GM12878 (cell line): ENCODE results near the gene SLC27A5. TPM values are rescaled to one million over a fixed set of nuclear protein-coding genes. Genes with fewer than 3 reads are reported as not detected.

Source experiments
- ATAC-seq: fragments of 200-7000 bp; cut with Tn5 transposase; 3 replicates; pipeline ENCODE4 v1.9.1; 2020; ENCODE audit warnings: mild to moderate bottlenecking, moderate library complexity
- BruUV-seq: library from RNA; stranded (reverse); fragments of 400-500 nt; replicated peaks from 2 replicates; lab custom pipeline; 2021; lab: Mats Ljungman, UMichigan
- CTCF ChIA-PET: fragments of 300-600 bp; sonication (Branson Sonifier 250); formaldehyde crosslinking; extraction: SDS; loops from one replicate; lab custom pipeline; 2021; ENCODE audit warnings: inconsistent platforms; lab: Yijun Ruan, JAX
- POLR2A ChIA-PET: fragments of 350-600 bp; formaldehyde crosslinking; extraction: SDS; loops from one replicate; lab custom pipeline; 2021; ENCODE audit warnings: inconsistent platforms; lab: Charles Lee
- RAD21 ChIA-PET: fragments of 300-600 bp; sonication (Branson Sonifier 250); formaldehyde crosslinking; loops from one replicate; lab custom pipeline; 2023; ENCODE audit warnings: antibody characterized with exemption; ENCODE audit not compliant: unreplicated experiment; lab: Charles Lee
- SMC1A ChIA-PET: fragments of 300-600 bp; sonication (Branson Sonifier 250); formaldehyde crosslinking; loops from one replicate; lab custom pipeline; 2023; ENCODE audit not compliant: unreplicated experiment, uncharacterized antibody; lab: Charles Lee
- DNase-seq: peaks from one replicate; pipeline ENCODE4 v3.0.0-alpha.2; 2011; ENCODE audit warnings: low read depth, low spot score
- FAIRE-seq: peaks from 3 replicates; lab custom pipeline; 2011; peaks lifted over from hg19 to GRCh38; lab: Jason Lieb, UNC
- H2AFZ ChIP-seq: 2 replicates; pipeline ENCODE4 v1.6.0; 2011; ENCODE audit warnings: low read depth, low read length, control low read depth; ENCODE audit not compliant: control insufficient read depth
- H3K27ac ChIP-seq: 2 replicates; pipeline ENCODE4 v1.5.1; 2011; ENCODE audit warnings: control low read depth; ENCODE audit not compliant: control insufficient read depth, insufficient read depth
- H3K27me3 ChIP-seq, 2 experiments: replicated peaks in 1 of 2; 2 replicates each; pipeline versions ENCODE4 v1.6.0 to v1.6.1; 2011; ENCODE audit warnings: low read length in 1 of 2; ENCODE audit not compliant: control insufficient read depth in 2 of 2, insufficient read depth in 2 of 2
- H3K36me3 ChIP-seq, 2 experiments: 2 replicates each; pipeline ENCODE4 v1.5.1; 2011; ENCODE audit warnings: low read length in 1 of 2; ENCODE audit not compliant: control insufficient read depth in 2 of 2, insufficient read depth in 2 of 2
- H3K4me1 ChIP-seq: 2 replicates; pipeline ENCODE4 v1.6.1; 2011; ENCODE audit warnings: mild to moderate bottlenecking, low read length, moderate library complexity, mixed read lengths; ENCODE audit not compliant: control insufficient read depth, insufficient read depth
- H3K4me2 ChIP-seq: 2 replicates; pipeline ENCODE4 v1.6.0; 2011; ENCODE audit warnings: control low read depth; ENCODE audit not compliant: control insufficient read depth, insufficient read depth
- H3K4me3 ChIP-seq: fragments of 200-600 bp; sonication (generic); 2 replicates; pipeline ENCODE4 v1.5.1; 2016
- H3K79me2 ChIP-seq: 2 replicates; pipeline ENCODE4 v1.6.0; 2011; ENCODE audit warnings: low read length; ENCODE audit not compliant: control insufficient read depth, insufficient read depth
- H3K9ac ChIP-seq: 2 replicates; pipeline ENCODE4 v1.8.0; 2011; ENCODE audit warnings: low read length, control low read depth, mixed read lengths; ENCODE audit not compliant: control insufficient read depth, insufficient read depth
- H3K9me3 ChIP-seq: replicated peaks from 3 replicates; pipeline ENCODE4 v1.5.1; 2011; ENCODE audit warnings: mild to moderate bottlenecking, low read length; ENCODE audit not compliant: control insufficient read depth, insufficient read depth
- H4K20me1 ChIP-seq: 2 replicates; pipeline ENCODE4 v1.6.0; 2011; ENCODE audit not compliant: control insufficient read depth, insufficient read depth
- IRF5 ChIP-seq: fragments of 450-650 bp; IDR thresholded peaks from 2 replicates; pipeline ENCODE4 v1.6.1; 2017; ENCODE audit warnings: borderline replicate concordance
- MLLT1 ChIP-seq: fragments of 450-650 bp; IDR thresholded peaks from 2 replicates; pipeline ENCODE4 v1.6.1; 2016; ENCODE audit warnings: mild to moderate bottlenecking
- MYB ChIP-seq: fragments of 150-350 bp; IDR thresholded peaks from 2 replicates; pipeline ENCODE4 v1.6.1; 2014; ENCODE audit warnings: mild to moderate bottlenecking, low read depth, low read length, borderline replicate concordance
- POLR2AphosphoS2 ChIP-seq: IDR thresholded peaks from 2 replicates; pipeline ENCODE4 v1.6.1; 2011; ENCODE audit warnings: low read depth, mild to moderate bottlenecking, low read length, improper control_type of control experiment, moderate library complexity
- WGBS: methylation state at CpG from one replicate; pipeline ENCODE4 v1.1.6; 2016; ENCODE audit warnings: low lambda C conversion rate; ENCODE audit not compliant: insufficient replicate concordance, insufficient coverage; ENCODE audit errors: missing lambda C conversion rate; 5-methylcytosine and 5-hydroxymethylcytosine counted together
- in situ Hi-C: fragments of 300-500 bp; cut with MboI; formaldehyde crosslinking; loops from 9 replicates; pipeline ENCODE4 v1.14.3; 2018; ENCODE audit warnings: mixed read lengths
- intact Hi-C: fragments of 100-400 bp; cut with micrococcal nuclease; formaldehyde crosslinking; loops from one replicate; pipeline ENCODE4 v1.14.2; 2022; ENCODE audit not compliant: unreplicated experiment
- polyA plus RNA-seq, 11 experiments: library from polyadenylated mRNA; depleted of rRNA in 4 of 11; unstranded in 6 of 11; stranded (reverse) in 5 of 11; fragments of >200 nt; fragmentation: Nextera tagmentation in 4 of 11; fragmentation: Illumina TruSeq in 1 of 11; extraction: Ambion mirVana in 4 of 11; extraction: Trizol in 1 of 11; gene quantifications; 1 replicate in 1 of 11; 2 replicates in 10 of 11; pipeline versions ENCODE4 v1.2.1 to v1.2.3, GENCODE V29; 2011 to 2016; ENCODE audit warnings: inconsistent platforms in 2 of 11, missing spikeins in 2 of 11, low read depth in 1 of 11
- total RNA-seq, 4 experiments: library from RNA; depleted of rRNA in 3 of 4; stranded (reverse); fragments of >200 nt in 3 of 4; fragmentation: Illumina TruSeq in 1 of 4; extraction: Trizol in 1 of 4; gene quantifications; 2 replicates each; pipeline versions ENCODE4 v1.2.1 to v1.2.3, GENCODE V29; 2013 to 2021
- TF ChIP-seq, protein P1 (sequence below): fragments of 150-350 bp; IDR thresholded peaks from 2 replicates; pipeline ENCODE4 v1.6.1; 2016; ENCODE audit warnings: low read depth, low read length
- TF ChIP-seq, protein P2 (sequence below): IDR thresholded peaks from 2 replicates; pipeline ENCODE4 v1.6.1; 2011; ENCODE audit warnings: low read depth, low read length, improper control_type of control experiment, borderline replicate concordance

The SLC27A5 gene
- total and polyA plus RNA-seq, 10 of the 15 experiments (the other 5 are each of a cell fraction or from before 2014, with no cell fraction given): 21.2 to 127 (median 31.8) TPM

DNA sequence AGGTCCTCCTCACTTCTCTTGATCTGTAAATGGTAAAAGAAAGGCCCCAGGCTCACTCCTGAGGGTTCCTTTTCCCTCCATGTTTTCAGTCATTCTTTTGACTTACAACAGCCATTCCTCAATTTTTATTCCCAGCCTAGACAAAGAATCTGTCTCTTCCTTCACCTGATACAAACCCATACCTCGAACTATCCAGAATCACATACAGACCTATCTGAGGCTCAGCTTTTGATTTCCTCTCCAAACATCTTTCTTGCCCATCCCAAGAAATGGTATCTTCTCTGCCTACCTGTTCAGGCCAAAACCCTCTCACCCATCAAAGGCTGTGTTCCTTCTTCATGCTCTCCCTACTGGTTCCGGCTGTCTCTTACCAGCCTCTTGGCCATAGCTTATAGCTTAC, 40.9 kb upstream of the SLC27A5 start:
- FAIRE-seq: no peak
- Histone ChIP-seq H3K9ac (no peak overlapping the region), H4K20me1 (no peaks in the 10 kb centered on the region; the same call in none of the 2 replicates), H3K27ac (no peak overlapping the region), H3K4me3 (no peak overlapping the region)
- DNase-seq: no peak
- POLR2A ChIA-PET: interaction anchor here (0.6 to 0.8 kb wide), 2 partner anchors 22 to 31 kb away, joined by 4 to 6 read pairs; no protein-coding TSS in a partner anchor
- TF ChIP-seq MYB: no peak
- TF ChIP-seq, all 136 proteins: peak for 0
- no peak for ATAC-seq
- BruUV-seq: no TSS peak
- Histone ChIP-seq H3K79me2 (peaks cover 43% of the 10 kb centered on the region), H3K27me3 (no peaks in the 10 kb centered on the region), H3K9me3 (no peaks in the 10 kb centered on the region), H3K36me3 (peaks cover 26 to 48% of the 10 kb centered on the region in 2 experiments; a peak in 3 of 4 replicates), H2AFZ (no peak overlapping the region), H3K4me1 (peaks cover 28% of the 10 kb centered on the region), H3K4me2 (no peak overlapping the region)
- in situ Hi-C loops: no loop called here
- ChIA-PET RAD21 (no interaction called here), SMC1A (interaction anchor here (1.0 kb wide), 1 partner anchor 9 kb away, joined by 3 read pairs; the partner anchor contains the start of gene TRIM28), CTCF (interaction anchor here (3.9 kb wide), 1 partner anchor 32 kb away, joined by 37 read pairs; the partner anchor contains the start of gene ZBTB45)
- intact Hi-C loops: no loop called here
- WGBS: 50% methylated on average over 2 of the region's 2 CpGs

DNA sequence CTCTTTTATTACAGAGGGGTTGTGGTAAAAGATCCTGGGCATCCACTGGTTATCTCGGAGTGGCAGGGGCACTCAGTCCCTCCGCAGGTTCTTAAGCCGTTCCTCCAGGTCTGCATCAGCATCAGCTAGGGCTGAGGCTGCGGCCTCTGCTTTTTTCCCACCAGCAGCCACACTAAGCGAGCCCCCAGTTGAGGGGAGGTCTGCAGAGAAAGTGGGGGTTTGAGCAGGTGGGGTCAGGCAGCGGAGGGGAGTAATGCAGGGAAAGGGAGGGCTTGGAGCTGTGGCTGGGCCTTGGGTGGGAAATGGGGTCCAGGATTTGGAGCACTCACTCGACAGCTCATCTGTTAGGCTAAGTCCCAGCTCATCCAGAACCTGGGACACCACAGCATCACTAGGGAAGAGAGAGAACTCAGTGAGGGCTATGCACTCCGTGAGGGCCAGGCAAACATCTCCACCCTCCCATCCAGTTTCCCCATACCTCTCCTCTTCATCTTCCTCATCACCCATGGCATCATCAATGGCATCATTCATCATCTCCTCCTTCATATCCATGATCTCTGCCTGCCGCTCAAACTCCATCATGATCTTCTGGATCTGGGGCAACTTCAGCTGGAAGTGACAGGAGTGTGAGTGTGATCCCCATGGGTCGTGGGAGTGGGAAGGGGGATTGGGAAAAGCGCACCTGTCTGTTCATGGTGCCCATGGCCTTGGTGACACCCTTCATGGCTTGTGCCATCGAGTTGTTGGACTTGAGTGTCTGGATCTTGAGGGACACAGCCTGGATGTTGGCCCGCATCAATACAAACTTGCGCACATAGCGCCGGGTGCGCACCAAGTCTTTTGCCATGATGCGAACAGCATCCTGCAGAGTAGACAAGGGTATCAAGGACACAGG, 40.0 kb upstream of the SLC27A5 start:
- in situ Hi-C loops: no loop called here
- ChIA-PET RAD21 (no interaction called here), POLR2A (no interaction called here)
- no peak for TF ChIP-seq IRF5
- TF ChIP-seq, protein P1, sequence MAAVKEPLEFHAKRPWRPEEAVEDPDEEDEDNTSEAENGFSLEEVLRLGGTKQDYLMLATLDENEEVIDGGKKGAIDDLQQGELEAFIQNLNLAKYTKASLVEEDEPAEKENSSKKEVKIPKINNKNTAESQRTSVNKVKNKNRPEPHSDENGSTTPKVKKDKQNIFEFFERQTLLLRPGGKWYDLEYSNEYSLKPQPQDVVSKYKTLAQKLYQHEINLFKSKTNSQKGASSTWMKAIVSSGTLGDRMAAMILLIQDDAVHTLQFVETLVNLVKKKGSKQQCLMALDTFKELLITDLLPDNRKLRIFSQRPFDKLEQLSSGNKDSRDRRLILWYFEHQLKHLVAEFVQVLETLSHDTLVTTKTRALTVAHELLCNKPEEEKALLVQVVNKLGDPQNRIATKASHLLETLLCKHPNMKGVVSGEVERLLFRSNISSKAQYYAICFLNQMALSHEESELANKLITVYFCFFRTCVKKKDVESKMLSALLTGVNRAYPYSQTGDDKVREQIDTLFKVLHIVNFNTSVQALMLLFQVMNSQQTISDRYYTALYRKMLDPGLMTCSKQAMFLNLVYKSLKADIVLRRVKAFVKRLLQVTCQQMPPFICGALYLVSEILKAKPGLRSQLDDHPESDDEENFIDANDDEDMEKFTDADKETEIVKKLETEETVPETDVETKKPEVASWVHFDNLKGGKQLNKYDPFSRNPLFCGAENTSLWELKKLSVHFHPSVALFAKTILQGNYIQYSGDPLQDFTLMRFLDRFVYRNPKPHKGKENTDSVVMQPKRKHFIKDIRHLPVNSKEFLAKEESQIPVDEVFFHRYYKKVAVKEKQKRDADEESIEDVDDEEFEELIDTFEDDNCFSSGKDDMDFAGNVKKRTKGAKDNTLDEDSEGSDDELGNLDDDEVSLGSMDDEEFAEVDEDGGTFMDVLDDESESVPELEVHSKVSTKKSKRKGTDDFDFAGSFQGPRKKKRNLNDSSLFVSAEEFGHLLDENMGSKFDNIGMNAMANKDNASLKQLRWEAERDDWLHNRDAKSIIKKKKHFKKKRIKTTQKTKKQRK: no peak
- TF ChIP-seq, protein P2, sequence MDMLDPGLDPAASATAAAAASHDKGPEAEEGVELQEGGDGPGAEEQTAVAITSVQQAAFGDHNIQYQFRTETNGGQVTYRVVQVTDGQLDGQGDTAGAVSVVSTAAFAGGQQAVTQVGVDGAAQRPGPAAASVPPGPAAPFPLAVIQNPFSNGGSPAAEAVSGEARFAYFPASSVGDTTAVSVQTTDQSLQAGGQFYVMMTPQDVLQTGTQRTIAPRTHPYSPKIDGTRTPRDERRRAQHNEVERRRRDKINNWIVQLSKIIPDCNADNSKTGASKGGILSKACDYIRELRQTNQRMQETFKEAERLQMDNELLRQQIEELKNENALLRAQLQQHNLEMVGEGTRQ: no peak
- peak; percentile 41; the same call in 1 of the 2 replicates for TF ChIP-seq POLR2AphosphoS2
- no peak for TF ChIP-seq MLLT1

More for the DNA sequence above, 40.0 kb upstream of the SLC27A5 start:
- ChIA-PET CTCF (interaction anchor here (3.9 kb wide), 1 partner anchor 32 kb away, joined by 37 read pairs; the partner anchor contains the start of gene ZBTB45), SMC1A (no interaction called here)
- FAIRE-seq (peak; percentile 27), ATAC-seq (no peak), DNase-seq (no peak)
- H3K9ac ChIP-seq: no peak overlapping the region
- TSS peak; percentile 50 for BruUV-seq
- H3K4me1 ChIP-seq: peaks cover 24% of the 10 kb centered on the region
- WGBS: 94% methylated on average over 18 of the region's 18 CpGs
- no peaks in the 10 kb centered on the region for H3K9me3 ChIP-seq
- no peaks in the 10 kb centered on the region; the same call in none of the 2 replicates for H4K20me1 ChIP-seq
- peaks cover 29 to 55% of the 10 kb centered on the region in 2 experiments; a peak in 3 of 4 replicates for H3K36me3 ChIP-seq
- intact Hi-C loops: no loop called here
- H2AFZ ChIP-seq: no peak overlapping the region
- H3K4me3 ChIP-seq: no peak overlapping the region
- H3K27me3 ChIP-seq: no peaks in the 10 kb centered on the region
- H3K79me2 ChIP-seq: peaks cover 43% of the 10 kb centered on the region
- no peak overlapping the region for H3K27ac ChIP-seq
- H3K4me2 ChIP-seq: no peak overlapping the region
